ENCODE data around the gene GAS7. TPM values are rescaled to one million over a fixed set of nuclear protein-coding genes. Genes with fewer than 3 reads are reported as not detected.

GAS7 gene
- total RNA-seq, 1 experiment from 2014 or later: 4.1 TPM

GRCh38 chr17:9944704-9945103 lies 253.7 kb downstream of the GAS7 start:
- H3K4me1 ChIP-seq (ENCODE audit: control insufficient read depth in 1 of 2, insufficient read depth in 2 of 2, low read length in 2 of 2): no peaks in the 10 kb centered on the region
- no peaks in the 10 kb centered on the region for H3K79me2 ChIP-seq (ENCODE audit: insufficient read depth, low read length)
- BruUV-seq (replicated peaks): no TSS peak
- no peaks in the 10 kb centered on the region for H3K9me3 ChIP-seq (ENCODE audit: control insufficient read depth in 1 of 2, insufficient read depth in 1 of 2, low read depth in 1 of 2, low read length in 2 of 2)
- no peak overlapping the region for H2AFZ ChIP-seq (ENCODE audit: low read depth, low read length, poor library complexity, severe bottlenecking)
- H3K27ac ChIP-seq (ENCODE audit: low read depth, low read length): no peak overlapping the region
- no peaks in the 10 kb centered on the region for H4K20me1 ChIP-seq (ENCODE audit: insufficient read depth)
- no peak overlapping the region for H3K9ac ChIP-seq (ENCODE audit: low read length)
- ChIA-PET RAD21 (ENCODE audit: low non-redundant PET in 1 of 2, low total read pairs in 2 of 2, uncharacterized antibody in 2 of 2, unreplicated experiment in 2 of 2) (no interaction called here), CTCF (no interaction called here), POLR2A (no interaction called here)
- no peak for DNase-seq (ENCODE audit: low read depth, low spot score)
- intact Hi-C loops (cut with micrococcal nuclease): no loop called here
- no peak for TF ChIP-seq ATF3 (IDR thresholded peaks at IDR 0.05)
- no peaks in the 10 kb centered on the region for H3K36me3 ChIP-seq (ENCODE audit: control insufficient read depth in 1 of 2, insufficient read depth in 2 of 2, low read length in 2 of 2)
- no peaks in the 10 kb centered on the region for H3K9me2 ChIP-seq (ENCODE audit: insufficient read depth)
- H3K4me3 ChIP-seq (replicated peaks in 1 of 2; ENCODE audit: low read depth in 1 of 2, low read length in 2 of 2): no peak overlapping the region
- ATAC-seq: no peak
- no peaks in the 10 kb centered on the region for H3K27me3 ChIP-seq (ENCODE audit: insufficient read depth, low read length)
- no peak overlapping the region for H3K4me2 ChIP-seq (ENCODE audit: low read length)

GRCh38 chr17:9943343-9943742 lies 255.1 kb downstream of the GAS7 start:
- H3K79me2 ChIP-seq (ENCODE audit: insufficient read depth, low read length): no peaks in the 10 kb centered on the region
- no peak overlapping the region for H2AFZ ChIP-seq (ENCODE audit: low read depth, low read length, poor library complexity, severe bottlenecking)
- H3K27ac ChIP-seq (ENCODE audit: low read depth, low read length): no peak overlapping the region
- no peak overlapping the region for H3K9ac ChIP-seq (ENCODE audit: low read length)
- TF ChIP-seq SIN3A (IDR thresholded peaks at IDR 0.05; ENCODE audit: low read depth): no peak
- no peak for TF ChIP-seq ZNF274 (IDR thresholded peaks at IDR 0.05; ENCODE audit: low read depth, low read length)
- H3K4me2 ChIP-seq (ENCODE audit: low read length): no peak overlapping the region
- no peaks in the 10 kb centered on the region for H3K27me3 ChIP-seq (ENCODE audit: insufficient read depth, low read length)
- no peaks in the 10 kb centered on the region for H3K9me3 ChIP-seq (ENCODE audit: control insufficient read depth in 1 of 2, insufficient read depth in 1 of 2, low read depth in 1 of 2, low read length in 2 of 2)
- H3K9me2 ChIP-seq (ENCODE audit: insufficient read depth): no peaks in the 10 kb centered on the region
- H3K4me1 ChIP-seq (ENCODE audit: control insufficient read depth in 1 of 2, insufficient read depth in 2 of 2, low read length in 2 of 2): no peaks in the 10 kb centered on the region
- H4K20me1 ChIP-seq (ENCODE audit: insufficient read depth): no peaks in the 10 kb centered on the region
- BruUV-seq (replicated peaks): no TSS peak
- H3K36me3 ChIP-seq (ENCODE audit: control insufficient read depth in 1 of 2, insufficient read depth in 2 of 2, low read length in 2 of 2): no peaks in the 10 kb centered on the region
- no peak for DNase-seq (ENCODE audit: low read depth, low spot score)
- no peak for ATAC-seq
- intact Hi-C loops (cut with micrococcal nuclease): no loop called here
- RAD21 ChIA-PET (ENCODE audit: low non-redundant PET in 1 of 2, low total read pairs in 2 of 2, uncharacterized antibody in 2 of 2, unreplicated experiment in 2 of 2): no interaction called here
- no peak overlapping the region for H3K4me3 ChIP-seq (replicated peaks in 1 of 2; ENCODE audit: low read depth in 1 of 2, low read length in 2 of 2)
- CTCF ChIA-PET: no interaction called here
- POLR2A ChIA-PET: no interaction called here

- CTCF ChIA-PET: no interaction called here
- Histone ChIP-seq H3K9me3 (ENCODE audit: control insufficient read depth in 1 of 2, insufficient read depth in 1 of 2, low read depth in 1 of 2, low read length in 2 of 2) (no peaks in the 10 kb centered on the region), H2AFZ (ENCODE audit: low read depth, low read length, poor library complexity, severe bottlenecking) (no peak overlapping the region), H4K20me1 (ENCODE audit: insufficient read depth) (no peaks in the 10 kb centered on the region), H3K36me3 (ENCODE audit: control insufficient read depth in 1 of 2, insufficient read depth in 2 of 2, low read length in 2 of 2) (no peaks in the 10 kb centered on the region), H3K9me2 (ENCODE audit: insufficient read depth) (no peaks in the 10 kb centered on the region), H3K27me3 (ENCODE audit: insufficient read depth, low read length) (no peaks in the 10 kb centered on the region), H3K27ac (ENCODE audit: low read depth, low read length) (no peak overlapping the region), H3K79me2 (ENCODE audit: insufficient read depth, low read length) (no peaks in the 10 kb centered on the region), H3K4me3 (replicated peaks in 1 of 2; ENCODE audit: low read depth in 1 of 2, low read length in 2 of 2) (no peak overlapping the region), H3K4me1 (ENCODE audit: control insufficient read depth in 1 of 2, insufficient read depth in 2 of 2, low read length in 2 of 2) (no peaks in the 10 kb centered on the region), H3K9ac (ENCODE audit: low read length) (no peak overlapping the region), H3K4me2 (ENCODE audit: low read length) (no peak overlapping the region)
- no peak for DNase-seq (ENCODE audit: low read depth, low spot score)
- RAD21 ChIA-PET (ENCODE audit: low non-redundant PET in 1 of 2, low total read pairs in 2 of 2, uncharacterized antibody in 2 of 2, unreplicated experiment in 2 of 2): no interaction called here
- no peak for ATAC-seq
- BruUV-seq (replicated peaks): no TSS peak
- intact Hi-C loops (cut with micrococcal nuclease): no loop called here
- POLR2A ChIA-PET: no interaction called here
- TF ChIP-seq ATF3 (IDR thresholded peaks at IDR 0.05) (no peak), FOSL1 (IDR thresholded peaks at IDR 0.05; ENCODE audit: low read depth) (no peak), MAX (IDR thresholded peaks at IDR 0.05) (no peak), ELF1 (IDR thresholded peaks at IDR 0.05; ENCODE audit: borderline replicate concordance, low read depth) (no peak), REST (IDR thresholded peaks at IDR 0.05; ENCODE audit: low read depth) (no peak), POLR2AphosphoS5 (IDR thresholded peaks at IDR 0.05; ENCODE audit: low read depth, low read length) (no peak)
Observed at GRCh38 chr17:9942885-9943284, 255.5 kb downstream of the GAS7 start.

Data from HCT116 (cell line).